GM19463 (cell line): ENCODE measurements around the gene KIF11.

ENCODE experiments used
- ATAC-seq: cut with Tn5 transposase; IDR thresholded peaks from one replicate; pipeline ENCODE4 v1.9.1; 2021; ENCODE audit warnings: mild to moderate bottlenecking, moderate library complexity; ENCODE audit not compliant: unreplicated experiment

The KIF11 gene

DNA sequence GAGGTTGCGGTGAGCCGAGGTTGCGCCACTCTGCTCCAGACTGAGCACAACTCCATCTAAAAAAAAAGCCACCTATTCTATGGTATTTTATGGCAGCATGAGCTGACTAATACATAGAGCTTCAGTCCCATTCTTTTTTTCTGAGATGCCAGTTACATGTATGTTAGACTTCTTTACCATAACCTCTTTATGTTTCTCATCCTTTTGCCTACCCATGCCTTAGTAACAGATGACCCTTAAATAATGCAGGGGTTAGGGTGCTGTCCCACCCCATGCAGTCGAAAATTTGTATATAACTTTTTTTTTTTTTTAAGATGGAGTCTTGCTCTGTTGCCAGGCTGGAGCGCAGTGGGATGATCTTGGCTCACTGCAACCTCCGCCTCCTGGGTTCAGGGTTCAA is 74.1 kb downstream of the KIF11 start:
- ATAC-seq, result no peak

- ATAC-seq, result no peak
Observed at GRCh38 chr10:92677708-92678107, 84.8 kb downstream of the KIF11 start.

- no peak for ATAC-seq
Observed at GRCh38 chr10:92678206-92678605, 85.3 kb downstream of the KIF11 start.

GRCh38 chr10:92681306-92681834 is 88.4 kb downstream of the KIF11 start:
- ATAC-seq, result no peak

GRCh38 chr10:92688573-92688926 is 95.6 kb downstream of the KIF11 start:
- ATAC-seq, result no peak

GRCh38 chr10:92688927-92689662 is 96.2 kb downstream of the KIF11 start:
- ATAC-seq, result no peak

DNA sequence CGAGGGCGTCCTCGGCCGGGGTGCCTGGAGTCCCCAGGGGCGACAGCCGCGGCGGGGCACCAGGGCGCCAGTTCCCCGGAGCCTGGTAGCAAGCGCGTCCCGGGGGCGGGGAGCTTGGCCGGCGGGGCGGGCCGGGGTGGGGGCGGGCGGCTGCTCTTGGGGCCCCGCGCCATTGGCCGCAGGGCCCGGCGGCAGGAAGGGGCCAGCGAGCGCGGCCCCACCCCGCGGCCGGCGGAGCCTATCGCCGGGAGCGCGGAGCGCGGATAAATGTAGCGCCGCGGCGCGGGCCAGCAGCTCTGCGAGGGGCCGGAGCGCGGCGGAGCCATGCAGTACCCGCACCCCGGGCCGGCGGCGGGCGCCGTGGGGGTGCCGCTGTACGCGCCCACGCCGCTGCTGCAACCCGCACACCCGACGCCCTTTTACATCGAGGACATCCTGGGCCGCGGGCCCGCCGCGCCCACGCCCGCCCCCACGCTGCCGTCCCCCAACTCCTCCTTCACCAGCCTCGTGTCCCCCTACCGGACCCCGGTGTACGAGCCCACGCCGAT is 96.8 kb downstream of the KIF11 start, which contains the start of gene HHEX:
Gene HHEX, plus strand, starts transcription at position 293 of the 548 bp plus-strand sequence. Its CDS starts 32 bp downstream, at position 325.
- ATAC-seq, result peak; percentile 57

DNA sequence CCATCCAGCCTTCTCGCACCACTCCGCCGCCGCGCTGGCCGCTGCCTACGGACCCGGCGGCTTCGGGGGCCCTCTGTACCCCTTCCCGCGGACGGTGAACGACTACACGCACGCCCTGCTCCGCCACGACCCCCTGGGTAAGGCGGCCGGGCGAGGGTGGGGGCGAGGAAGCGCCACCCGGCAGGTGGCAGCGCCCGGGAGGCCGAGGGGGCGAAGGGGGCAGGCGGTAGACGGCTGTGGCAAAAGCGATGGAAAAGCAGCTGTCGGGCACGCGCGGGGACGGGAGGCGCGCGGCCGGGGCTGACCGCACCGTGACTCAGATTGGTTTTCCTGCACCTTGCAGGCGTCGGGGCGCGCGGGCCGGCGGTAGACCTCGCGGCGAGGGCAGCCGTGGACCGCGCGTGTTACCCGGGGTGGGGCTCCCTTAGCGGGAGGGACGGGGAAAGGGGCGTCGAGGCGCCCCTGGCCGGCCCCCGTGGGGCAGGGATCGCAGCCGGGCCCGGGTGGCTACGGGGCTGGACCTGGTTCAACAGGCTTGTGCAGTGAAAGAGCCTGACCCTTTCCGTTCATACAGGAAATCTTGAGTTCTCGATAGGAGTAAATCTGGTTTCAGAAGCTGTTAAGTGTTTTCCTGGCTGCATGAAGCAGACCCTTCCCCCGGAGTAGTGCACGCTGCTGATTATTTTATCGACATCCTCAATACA is 97.4 kb downstream of the KIF11 start:
- no peak for ATAC-seq

DNA sequence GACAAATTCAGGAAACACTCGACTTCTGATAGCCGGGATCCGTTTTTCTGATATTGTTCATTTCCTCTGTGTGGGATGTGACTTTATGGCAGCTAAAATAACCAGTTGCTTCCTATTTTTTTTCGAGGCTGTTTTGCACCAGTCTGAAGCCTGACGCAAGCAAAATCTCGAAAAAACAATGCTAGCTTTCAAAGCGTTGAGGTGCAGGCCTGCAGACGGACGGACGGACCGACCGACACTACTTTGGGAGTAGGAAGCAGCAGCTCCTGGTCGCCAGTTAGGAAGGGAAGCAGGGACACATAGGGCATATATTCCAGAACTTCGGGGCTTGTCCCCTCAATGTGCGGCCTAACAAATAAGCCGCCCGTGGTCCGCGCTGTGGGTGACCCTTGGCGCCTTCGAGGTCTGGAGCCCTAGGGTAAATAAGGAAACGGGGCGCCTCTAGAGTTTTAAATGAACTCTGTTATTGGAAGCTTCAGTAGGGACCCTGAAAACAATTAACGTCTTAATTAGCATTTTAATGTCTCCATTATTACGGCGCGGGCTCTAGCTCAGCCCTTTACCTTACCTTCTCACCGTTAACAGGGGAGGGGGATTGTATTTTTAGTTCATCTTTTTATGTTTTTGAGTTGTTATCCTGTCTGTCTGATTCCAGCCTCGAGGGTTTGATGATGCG is 98.1 kb downstream of the KIF11 start:
- ATAC-seq, result no peak

DNA sequence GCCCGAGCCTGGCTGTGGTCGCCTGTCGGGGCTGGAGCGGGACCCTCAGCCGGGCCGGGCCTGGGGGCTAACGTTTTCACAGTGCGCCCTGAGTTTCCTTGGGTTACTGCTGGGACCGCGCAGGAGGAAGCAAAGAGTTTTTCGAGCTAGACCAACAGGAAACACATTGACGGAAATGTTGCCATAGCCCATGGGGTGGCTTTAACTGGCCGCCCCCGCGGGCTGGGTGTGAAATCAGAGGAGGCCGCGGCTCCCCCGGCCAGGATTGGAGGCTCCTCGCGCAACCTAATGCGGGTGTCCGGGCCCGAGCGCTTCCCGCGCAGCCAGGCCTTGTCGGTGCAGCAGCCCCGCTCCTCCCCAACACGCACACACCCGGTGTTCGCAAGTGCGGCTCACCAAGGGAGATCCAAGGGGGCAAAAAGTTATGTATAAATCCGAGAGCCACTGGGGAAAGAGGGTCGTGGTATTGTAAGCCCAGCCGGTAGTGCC is 98.7 kb downstream of the KIF11 start:
- no peak for ATAC-seq

DNA sequence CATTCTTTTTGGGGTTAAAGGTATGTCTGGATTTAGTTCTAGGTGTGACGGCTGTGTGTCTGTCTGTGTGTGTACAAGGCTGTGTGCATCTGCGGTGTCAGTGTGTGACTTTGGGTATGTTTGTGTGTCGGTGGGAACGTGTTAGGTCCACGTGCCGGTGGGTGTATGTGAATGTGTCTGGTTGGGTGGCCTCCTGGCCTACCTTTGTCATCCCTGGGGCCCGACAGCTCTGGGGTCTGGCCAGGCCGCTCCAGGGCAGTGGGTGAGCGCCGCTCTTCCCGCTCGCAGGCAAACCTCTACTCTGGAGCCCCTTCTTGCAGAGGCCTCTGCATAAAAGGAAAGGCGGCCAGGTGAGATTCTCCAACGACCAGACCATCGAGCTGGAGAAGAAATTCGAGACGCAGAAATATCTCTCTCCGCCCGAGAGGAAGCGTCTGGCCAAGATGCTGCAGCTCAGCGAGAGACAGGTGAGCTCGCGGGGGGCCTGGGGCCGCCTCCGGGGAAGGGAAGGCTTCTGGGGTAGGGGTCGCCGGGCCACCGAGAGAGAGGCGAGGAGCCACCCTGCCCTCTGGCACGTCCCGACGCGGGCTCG is 99.2 kb downstream of the KIF11 start:
- ATAC-seq, result no peak

DNA sequence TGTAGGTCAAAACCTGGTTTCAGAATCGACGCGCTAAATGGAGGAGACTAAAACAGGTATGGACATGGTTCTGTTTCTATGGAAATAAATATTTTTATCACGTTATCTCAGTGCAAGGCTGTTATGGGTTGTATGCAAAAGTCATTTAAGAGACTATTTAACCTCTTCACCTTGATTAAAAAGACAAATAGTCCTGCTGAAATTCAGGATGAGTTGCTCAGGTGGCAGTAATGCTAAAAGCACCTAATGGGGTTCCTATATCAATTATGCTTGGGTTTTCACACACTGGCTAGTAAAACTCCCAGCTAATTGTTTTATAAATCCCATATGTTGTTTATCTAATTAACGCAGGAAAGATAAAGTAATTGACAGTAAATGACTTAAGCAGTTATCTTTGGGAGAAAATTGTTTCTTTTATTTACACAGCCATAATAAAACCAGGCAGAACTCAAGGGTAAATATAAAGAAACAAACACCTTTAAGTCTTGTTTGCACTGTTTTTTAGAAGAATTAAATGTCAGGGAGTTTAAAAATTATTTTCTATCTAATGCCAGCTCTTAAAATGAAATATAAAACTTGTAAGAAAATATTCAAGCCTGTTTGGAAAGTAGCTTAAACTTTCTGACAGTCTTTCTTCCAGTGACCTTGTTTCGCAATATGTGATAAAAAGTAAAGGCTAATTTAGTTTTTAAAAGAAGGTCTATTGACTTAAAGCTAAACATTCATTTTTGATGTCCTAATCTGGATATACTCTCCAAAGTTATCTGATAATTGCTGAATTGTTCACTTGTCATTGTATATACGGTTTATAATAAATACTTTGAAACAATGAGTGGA is 100.0 kb downstream of the KIF11 start:
- no peak for ATAC-seq

DNA sequence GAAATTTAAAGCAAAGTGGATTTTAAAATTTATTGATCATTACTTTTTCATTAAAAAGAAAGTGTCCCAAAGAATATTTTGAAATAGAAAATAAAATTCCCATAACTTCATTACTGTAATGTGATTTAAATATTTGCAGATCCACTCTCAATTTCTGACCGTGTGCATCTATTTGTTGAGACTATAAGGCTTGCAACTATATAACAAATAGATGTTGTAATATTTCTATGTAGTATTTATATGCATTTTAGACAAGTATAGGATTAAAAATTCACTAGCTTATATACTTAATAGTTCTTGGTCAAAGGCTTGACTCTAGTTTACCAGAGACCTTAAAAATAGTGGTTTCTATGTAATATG is 100.6 kb downstream of the KIF11 start:
- no peak for ATAC-seq

GRCh38 chr10:92695679-92696605 is 103.0 kb downstream of the KIF11 start:
- ATAC-seq, result no peak

DNA sequence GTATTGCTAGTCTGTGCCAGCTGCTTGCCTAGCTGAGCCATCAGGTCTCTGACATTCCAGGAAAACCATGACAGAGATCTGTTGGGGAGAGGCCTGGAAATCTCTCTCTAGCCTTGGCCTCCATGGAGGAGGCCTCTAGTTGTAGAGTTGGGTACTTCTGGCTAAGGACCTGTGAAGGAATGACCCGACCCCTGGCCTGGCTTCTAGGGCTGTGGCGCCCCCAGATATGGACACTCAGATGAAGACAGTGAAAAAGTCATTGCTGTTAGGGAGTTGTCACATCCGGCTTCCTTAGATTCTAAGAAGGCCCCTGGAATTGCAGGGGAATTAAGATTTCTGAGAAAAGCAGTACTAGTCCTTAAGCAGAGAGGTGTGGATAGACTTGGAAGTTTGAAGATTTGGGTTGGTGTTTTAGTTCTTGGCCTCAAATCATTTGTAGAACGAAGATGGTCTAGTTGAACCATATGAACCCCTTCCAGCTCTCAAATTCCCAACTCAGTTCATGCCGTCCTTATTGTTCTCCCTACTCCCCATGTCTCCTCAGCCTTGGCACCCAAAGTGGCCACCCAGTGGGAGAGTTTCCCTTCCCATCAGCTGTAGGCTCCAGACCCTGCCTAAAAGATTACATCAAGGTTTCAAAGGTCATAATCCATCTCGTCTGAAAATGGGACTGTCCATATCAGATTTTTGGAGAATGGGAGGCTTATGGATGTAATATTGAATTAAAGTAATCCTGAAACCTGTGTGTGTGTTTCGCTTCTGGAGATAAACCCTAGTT is 103.9 kb downstream of the KIF11 start:
- no peak for ATAC-seq

- no peak for ATAC-seq
Observed at GRCh38 chr10:92697663-92698511, 105.0 kb downstream of the KIF11 start.

- no peak for ATAC-seq
Observed at GRCh38 chr10:92699193-92699517, 106.2 kb downstream of the KIF11 start.
